Colon (tissue), 2 donors: ENCODE data around the gene IL15.
"Not testable (repeated sequence)": the region's sequence is repeated elsewhere in the genome, so short reads cannot be mapped to it uniquely, and the experiment has no call there.

ENCODE experiments used
- FAIRE-seq: peaks from 2 replicates; lab custom pipeline; 2012; peaks lifted over from hg19 to GRCh38; lab: Jason Lieb, UNC
- donor health status: control.
- donor health status: control.

IL15 gene, protein sequence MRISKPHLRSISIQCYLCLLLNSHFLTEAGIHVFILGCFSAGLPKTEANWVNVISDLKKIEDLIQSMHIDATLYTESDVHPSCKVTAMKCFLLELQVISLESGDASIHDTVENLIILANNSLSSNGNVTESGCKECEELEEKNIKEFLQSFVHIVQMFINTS

DNA sequence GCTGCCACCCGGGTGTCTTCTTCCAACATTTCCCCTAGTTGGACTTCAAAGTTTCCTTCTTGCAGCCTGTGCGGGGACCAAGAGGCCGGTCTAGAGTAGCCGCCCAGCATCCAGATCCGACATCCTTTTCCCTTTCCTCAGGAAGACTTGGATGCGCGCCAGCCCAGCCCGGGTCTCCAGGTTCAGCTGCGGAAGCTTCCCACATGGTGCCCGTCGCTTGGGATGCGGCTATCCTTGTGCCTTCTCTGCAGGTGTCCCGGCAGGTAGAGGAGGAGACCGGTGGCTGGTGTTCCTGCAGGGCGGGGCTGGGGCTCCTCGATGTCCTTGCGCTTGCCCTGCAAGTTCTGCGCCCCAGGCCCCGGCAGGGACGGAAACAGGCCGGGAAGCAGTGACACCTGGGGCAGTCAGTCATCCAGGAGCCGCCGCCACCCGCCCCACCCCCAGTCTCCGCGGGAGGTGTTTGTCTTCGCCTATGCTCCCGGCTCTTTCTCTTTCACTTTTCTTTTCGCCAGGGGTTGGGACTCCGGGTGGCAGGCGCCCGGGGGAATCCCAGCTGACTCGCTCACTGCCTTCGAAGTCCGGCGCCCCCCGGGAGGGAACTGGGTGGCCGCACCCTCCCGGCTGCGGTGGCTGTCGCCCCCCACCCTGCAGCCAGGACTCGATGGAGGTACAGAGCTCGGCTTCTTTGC, at the start of gene IL15:
Gene IL15 (plus strand): TSS at position 502 of the 689 bp plus-strand sequence. CDS start 82,882 bp downstream, outside the sequence.
- no peak for FAIRE-seq

DNA sequence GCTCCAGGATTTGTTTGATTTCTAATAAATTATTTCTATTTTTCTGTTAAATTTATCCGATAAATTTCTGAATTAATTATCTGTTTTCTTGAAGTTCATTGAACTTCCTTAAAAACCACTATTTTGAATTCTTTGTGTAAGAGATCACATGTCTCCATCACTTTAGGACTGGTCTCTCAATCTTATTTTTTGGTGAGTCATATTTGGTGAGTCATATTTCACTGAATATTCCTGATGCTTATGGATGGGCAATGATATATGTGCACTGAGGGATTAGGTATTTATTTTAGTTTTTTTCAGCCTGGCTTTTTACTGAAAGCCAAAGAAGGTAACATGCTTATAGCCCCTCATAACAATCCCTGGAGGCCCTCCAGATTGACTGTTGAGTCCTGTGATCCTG, 48.5 kb upstream of the IL15 start:
- FAIRE-seq: no peak

DNA sequence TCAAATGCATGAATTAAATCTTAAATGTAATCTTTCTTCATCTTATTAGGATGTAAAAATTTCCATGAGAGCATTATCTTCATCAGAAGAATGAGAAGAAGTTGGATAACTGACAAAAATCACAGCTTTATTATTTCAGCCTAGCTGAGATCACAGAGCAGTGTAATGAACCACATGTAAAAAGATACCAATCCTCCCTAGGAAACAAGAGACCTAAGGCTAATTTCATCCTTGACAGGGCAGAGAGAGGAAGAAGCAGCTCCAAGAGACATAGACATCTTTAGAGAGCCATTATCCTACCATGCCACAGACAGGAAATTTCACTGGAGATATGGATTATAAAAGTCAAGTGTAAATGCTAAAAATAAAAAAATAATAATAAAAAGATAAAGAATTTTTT, 40.9 kb upstream of the IL15 start:
- FAIRE-seq: no peak

- no peak for FAIRE-seq
Measured at GRCh38 chr4:141599853-141600252, 36.5 kb upstream of the IL15 start.

DNA sequence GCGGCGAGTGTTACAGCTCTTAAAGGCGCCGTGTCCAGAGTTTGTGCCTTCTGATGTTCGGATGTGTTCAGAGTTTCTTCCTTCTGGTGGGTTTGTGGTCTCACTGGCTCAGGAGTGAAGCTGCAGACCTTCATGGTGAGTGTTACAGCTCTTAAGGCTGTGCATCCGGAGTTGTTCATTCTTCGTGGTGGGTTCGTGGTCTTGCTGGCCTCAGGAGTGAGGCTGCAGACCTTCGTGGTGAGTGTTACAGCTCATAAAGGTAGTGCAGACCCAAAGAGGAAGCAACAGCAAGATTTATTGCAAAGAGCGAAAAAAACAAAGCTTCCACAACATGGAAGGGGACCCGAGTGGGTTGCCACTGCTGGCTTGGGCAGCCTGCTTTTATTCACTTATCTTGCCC, 31.7 kb upstream of the IL15 start:
- FAIRE-seq: not testable (repeated sequence)

DNA sequence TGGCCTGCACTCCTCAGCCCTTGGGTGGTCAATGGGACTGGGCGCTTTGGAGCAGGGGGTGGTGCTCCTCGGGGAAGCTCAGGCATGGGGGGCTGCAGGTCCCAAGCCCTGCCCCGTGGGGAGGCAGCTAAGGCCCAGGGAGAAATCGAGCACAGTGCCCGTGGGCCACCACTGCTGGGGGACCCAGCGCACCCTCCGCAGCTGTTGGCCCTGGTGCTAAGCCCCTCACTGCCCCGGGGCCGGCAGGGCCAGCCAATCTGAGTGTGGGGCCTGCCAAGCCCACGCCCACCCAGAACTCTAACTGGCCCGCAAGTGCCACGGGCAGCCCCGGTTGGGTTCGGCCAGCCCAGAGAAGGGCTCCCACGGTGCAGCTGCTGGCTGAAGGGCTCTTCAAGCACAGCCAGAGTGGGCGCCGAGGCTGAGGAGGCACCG, 30.9 kb upstream of the IL15 start:
- FAIRE-seq: no peak

- FAIRE-seq: no peak
Measured at GRCh38 chr4:141609243-141609642, 27.1 kb upstream of the IL15 start.

DNA sequence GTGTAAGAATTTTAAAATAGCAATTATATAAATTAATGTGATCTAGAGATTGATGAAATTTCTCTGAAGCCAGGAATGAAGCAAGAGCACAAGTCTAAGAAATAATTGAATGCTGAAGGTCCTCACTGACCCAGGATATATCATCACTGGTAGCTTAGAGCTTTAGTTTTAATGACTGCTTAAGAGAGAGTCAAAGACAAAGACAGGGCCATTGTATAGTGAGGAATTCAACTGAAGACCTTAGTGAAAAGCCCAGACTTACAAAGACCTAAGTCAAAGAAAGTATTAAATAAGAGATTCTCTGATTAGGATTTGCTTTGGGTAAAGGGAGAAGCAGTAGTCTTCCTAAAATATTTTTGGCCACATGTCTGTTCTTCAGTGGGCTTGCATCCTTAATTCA, 26.0 kb upstream of the IL15 start:
- FAIRE-seq: no peak

DNA sequence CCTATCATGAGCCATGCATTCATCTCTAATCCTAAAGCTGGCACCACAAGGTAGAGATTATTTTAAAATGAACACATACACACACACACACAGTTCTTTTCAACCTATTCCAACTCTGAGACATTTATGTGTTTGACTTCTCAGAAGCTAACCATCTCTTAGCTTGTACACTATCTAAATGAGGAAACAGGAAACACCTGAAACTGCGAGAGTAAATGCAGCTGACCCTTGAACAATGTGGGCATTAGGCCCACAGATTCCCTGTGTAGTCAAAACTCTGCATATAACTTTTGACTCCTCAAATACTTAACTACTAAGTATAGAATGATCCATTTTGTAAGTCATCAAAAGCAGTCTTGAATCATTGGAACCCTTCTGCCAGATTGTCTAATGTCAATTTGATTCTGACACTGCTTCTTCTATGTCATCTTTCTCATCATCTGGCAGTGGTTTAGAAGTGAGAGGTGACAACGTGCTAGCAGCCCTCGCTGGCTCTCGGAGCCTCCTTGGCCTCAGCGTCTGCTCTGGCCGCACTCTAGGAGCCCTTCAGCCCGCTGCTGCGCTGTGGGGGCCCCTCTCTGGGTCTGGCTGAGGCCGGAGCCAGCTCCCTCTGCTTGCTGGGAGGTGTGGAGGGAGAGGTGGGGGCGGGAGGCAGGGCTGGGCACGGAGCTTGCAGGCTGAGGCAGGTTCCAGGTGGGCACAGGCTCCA, 21.4 kb upstream of the IL15 start:
- FAIRE-seq: no peak

GRCh38 chr4:141615587-141615918, 20.8 kb upstream of the IL15 start:
- not testable (repeated sequence) for FAIRE-seq

GRCh38 chr4:141620715-141621114, 15.7 kb upstream of the IL15 start:
- FAIRE-seq: no peak

DNA sequence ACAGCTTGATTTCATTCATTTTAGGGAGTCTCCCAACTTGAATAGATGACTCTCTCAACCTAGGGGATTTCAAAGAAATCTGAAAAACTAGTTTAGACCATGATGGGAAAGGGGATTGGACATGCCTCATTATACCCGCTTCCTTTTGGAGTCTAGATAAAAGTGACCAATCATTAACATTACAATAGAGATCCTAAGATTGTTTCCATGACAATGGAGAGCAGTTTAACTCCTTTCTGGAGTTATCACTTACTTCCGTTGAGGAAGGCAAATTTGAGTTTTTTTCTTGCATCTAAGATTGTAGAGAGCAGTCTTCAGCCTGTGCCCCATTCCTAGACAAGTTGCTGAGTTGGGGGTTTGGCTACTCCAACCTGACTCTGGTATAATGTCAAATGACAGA, 11.4 kb upstream of the IL15 start:
- no peak for FAIRE-seq

GRCh38 chr4:141630854-141631253, 5.5 kb upstream of the IL15 start:
- no peak for FAIRE-seq

DNA sequence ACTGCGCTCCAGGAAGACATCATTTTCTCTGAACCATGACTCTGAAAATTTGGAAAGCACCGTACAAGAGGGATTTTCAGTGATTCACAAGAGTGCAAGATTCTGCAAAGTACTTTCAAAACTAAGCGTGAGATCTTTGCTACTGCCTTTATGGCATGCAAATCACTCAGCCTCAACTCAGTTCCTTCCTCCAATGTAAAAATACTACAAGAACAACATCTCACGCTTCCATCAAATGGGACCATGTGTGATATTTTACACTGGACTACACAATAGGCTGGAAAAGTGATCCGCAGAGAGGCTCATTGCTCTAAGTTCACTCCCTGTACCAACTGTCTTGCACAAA, 674 bp upstream of the IL15 start:
- no peak for FAIRE-seq

DNA sequence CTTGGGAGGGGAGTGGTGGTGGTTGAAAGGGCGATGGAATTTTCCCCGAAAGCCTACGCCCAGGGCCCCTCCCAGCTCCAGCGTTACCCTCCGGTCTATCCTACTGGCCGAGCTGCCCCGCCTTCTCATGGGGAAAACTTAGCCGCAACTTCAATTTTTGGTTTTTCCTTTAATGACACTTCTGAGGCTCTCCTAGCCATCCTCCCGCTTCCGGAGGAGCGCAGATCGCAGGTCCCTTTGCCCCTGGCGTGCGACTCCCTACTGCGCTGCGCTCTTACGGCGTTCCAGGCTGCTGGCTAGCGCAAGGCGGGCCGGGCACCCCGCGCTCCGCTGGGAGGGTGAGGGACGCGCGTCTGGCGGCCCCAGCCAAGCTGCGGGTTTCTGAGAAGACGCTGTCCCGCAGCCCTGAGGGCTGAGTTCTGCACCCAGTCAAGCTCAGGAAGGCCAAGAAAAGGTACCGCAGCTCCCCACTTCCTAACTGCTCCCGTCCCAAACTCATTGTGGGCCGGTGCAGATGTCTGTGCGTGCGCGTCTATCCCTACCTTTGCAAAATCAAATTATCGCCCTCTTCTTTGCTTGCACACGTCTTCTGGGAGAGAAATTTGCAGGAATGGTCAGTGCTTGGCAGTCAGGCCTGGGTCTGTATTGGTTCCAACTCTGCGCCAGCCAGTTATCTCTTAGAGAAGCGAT, 533 bp downstream of the IL15 start:
- FAIRE-seq: no peak

DNA sequence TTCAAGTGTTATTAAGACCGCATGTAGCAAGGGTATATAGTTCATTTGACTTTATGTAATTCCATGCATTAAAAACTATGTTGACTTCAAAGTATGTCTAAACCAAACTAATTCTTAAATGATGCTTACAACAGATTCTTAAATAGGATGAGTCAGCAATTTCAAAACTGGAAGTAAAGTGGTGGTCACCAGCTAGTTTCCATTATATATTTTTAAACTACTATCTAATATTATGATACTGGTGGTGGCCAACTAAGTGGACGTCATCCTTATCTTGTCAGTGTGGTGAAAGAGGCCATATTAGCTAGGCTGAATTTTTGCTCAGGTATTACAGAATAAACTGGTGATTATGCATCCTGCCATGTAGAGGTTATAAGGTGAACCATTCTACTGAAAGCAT, 1.2 kb downstream of the IL15 start:
- FAIRE-seq: no peak

GRCh38 chr4:141638230-141638629, 1.8 kb downstream of the IL15 start:
- FAIRE-seq: no peak

GRCh38 chr4:141640696-141641095, 4.3 kb downstream of the IL15 start:
- no peak for FAIRE-seq

GRCh38 chr4:141642063-141642462, 5.7 kb downstream of the IL15 start:
- FAIRE-seq: no peak

- no peak for FAIRE-seq
Measured at GRCh38 chr4:141642711-141643110, 6.3 kb downstream of the IL15 start.

DNA sequence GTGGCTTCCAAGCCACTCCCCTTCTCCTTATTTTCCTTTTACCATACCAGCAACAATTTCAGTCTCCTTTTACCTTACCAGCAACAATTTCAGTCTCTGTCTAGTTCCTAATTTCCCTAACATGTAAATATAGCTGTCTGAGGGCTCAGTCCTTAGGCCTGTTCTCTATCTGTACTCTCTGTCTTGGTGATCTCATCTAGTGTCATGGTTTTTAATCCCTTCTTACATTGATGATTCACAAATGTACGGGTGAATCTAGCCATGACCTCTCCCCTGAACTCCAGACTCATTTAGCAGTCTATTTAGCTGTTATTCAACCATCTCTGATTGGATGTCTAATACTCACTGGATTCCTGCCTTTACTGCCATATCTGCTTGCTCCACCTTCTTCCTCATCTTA, 7.2 kb downstream of the IL15 start:
- no peak for FAIRE-seq

GRCh38 chr4:141645611-141646340, 9.4 kb downstream of the IL15 start:
- FAIRE-seq: no peak

- no peak for FAIRE-seq
Measured at GRCh38 chr4:141646969-141647368, 10.6 kb downstream of the IL15 start.
